Measurements from ENCODE around the gene PIK3CA.

PIK3CA gene

GRCh38 chr3:179156775-179157174, 8.6 kb downstream of the PIK3CA start:
- in situ Hi-C loops (cut with MboI; ENCODE audit: low sequenced_read_pairs) = no loop called here

- in situ Hi-C loops (cut with MboI; ENCODE audit: low sequenced_read_pairs) = no loop called here
These were observed 10.3 kb downstream of the PIK3CA start for GRCh38 chr3:179158336-179159039.

GRCh38 chr3:179163503-179163902, 15.3 kb downstream of the PIK3CA start:
- in situ Hi-C loops (cut with MboI; ENCODE audit: low sequenced_read_pairs) = no loop called here

GRCh38 chr3:179164857-179165256, 16.7 kb downstream of the PIK3CA start:
- in situ Hi-C loops (cut with MboI; ENCODE audit: low sequenced_read_pairs) = no loop called here

GRCh38 chr3:179166561-179167201, 18.5 kb downstream of the PIK3CA start:
- in situ Hi-C loops (cut with MboI; ENCODE audit: low sequenced_read_pairs) = no loop called here

GRCh38 chr3:179168918-179169317, 20.8 kb downstream of the PIK3CA start:
- in situ Hi-C loops (cut with MboI; ENCODE audit: low sequenced_read_pairs) = no loop called here

GRCh38 chr3:179172546-179172945, 24.4 kb downstream of the PIK3CA start:
- in situ Hi-C loops (cut with MboI; ENCODE audit: low sequenced_read_pairs) = no loop called here

- in situ Hi-C loops (cut with MboI; ENCODE audit: low sequenced_read_pairs) = no loop called here
These were observed 26.2 kb downstream of the PIK3CA start for GRCh38 chr3:179174316-179174715.

- in situ Hi-C loops (cut with MboI; ENCODE audit: low sequenced_read_pairs) = no loop called here
These were observed 26.7 kb downstream of the PIK3CA start for GRCh38 chr3:179174898-179175297.

- in situ Hi-C loops (cut with MboI; ENCODE audit: low sequenced_read_pairs) = no loop called here
These were observed 27.2 kb downstream of the PIK3CA start for GRCh38 chr3:179175358-179175757.

GRCh38 chr3:179177611-179178010, 29.5 kb downstream of the PIK3CA start:
- in situ Hi-C loops (cut with MboI; ENCODE audit: low sequenced_read_pairs) = no loop called here

- in situ Hi-C loops (cut with MboI; ENCODE audit: low sequenced_read_pairs) = no loop called here
These were observed 31.1 kb downstream of the PIK3CA start for GRCh38 chr3:179179256-179179655.

GRCh38 chr3:179179979-179180759, 32.0 kb downstream of the PIK3CA start:
- in situ Hi-C loops (cut with MboI; ENCODE audit: low sequenced_read_pairs) = no loop called here

- in situ Hi-C loops (cut with MboI; ENCODE audit: low sequenced_read_pairs) = no loop called here
These were observed 32.9 kb downstream of the PIK3CA start for GRCh38 chr3:179181021-179181472.

- in situ Hi-C loops (cut with MboI; ENCODE audit: low sequenced_read_pairs) = no loop called here
These were observed 33.9 kb downstream of the PIK3CA start for GRCh38 chr3:179181993-179182551.

- in situ Hi-C loops (cut with MboI; ENCODE audit: low sequenced_read_pairs) = no loop called here
These were observed 34.7 kb downstream of the PIK3CA start for GRCh38 chr3:179182902-179183301.

- in situ Hi-C loops (cut with MboI; ENCODE audit: low sequenced_read_pairs) = no loop called here
These were observed 36.7 kb downstream of the PIK3CA start for GRCh38 chr3:179184826-179185225.

GRCh38 chr3:179186426-179186825, 38.3 kb downstream of the PIK3CA start:
- in situ Hi-C loops (cut with MboI; ENCODE audit: low sequenced_read_pairs) = no loop called here

- in situ Hi-C loops (cut with MboI; ENCODE audit: low sequenced_read_pairs) = no loop called here
These were observed 41.6 kb downstream of the PIK3CA start for GRCh38 chr3:179189759-179190158.

- in situ Hi-C loops (cut with MboI; ENCODE audit: low sequenced_read_pairs) = no loop called here
These were observed 42.4 kb downstream of the PIK3CA start for GRCh38 chr3:179190581-179190980.

GRCh38 chr3:179192542-179192941, 44.4 kb downstream of the PIK3CA start:
- in situ Hi-C loops (cut with MboI; ENCODE audit: low sequenced_read_pairs) = no loop called here

Data from HL-60/S4 treated with retinoic acid at 250 ng/mL for 4 days and 3 days (cell line).